Kidney (tissue), 14 donors: ENCODE measurements around the gene CEP76. TPM values are rescaled to one million over a fixed set of nuclear protein-coding genes. Genes with fewer than 3 reads are reported as not detected.

Source experiments
- DNase-seq, 5 donors: peaks; one replicate each; pipeline ENCODE4 v3.0.0-alpha.2; 2013 to 2020
- FAIRE-seq: peaks from 2 replicates; lab custom pipeline; 2012; peaks lifted over from hg19 to GRCh38; lab: Jason Lieb, UNC
- H3K27ac ChIP-seq, 2 donors: one replicate each; pipeline ENCODE4 v1.7.0; 2013; ENCODE audit warnings: low read depth in 2 of 2, low read length in 2 of 2, inconsistent platforms in 1 of 2
- H3K27me3 ChIP-seq: one replicate; pipeline ENCODE4 v1.7.1; 2013; ENCODE audit warnings: low read length, inconsistent platforms; ENCODE audit not compliant: control insufficient read depth, insufficient read depth
- H3K36me3 ChIP-seq, 3 donors: one replicate each; pipeline versions ENCODE4 v1.7.0 to v1.7.1; 2013; ENCODE audit warnings: low read length in 3 of 3, control low read depth in 1 of 3, inconsistent platforms in 1 of 3; ENCODE audit not compliant: insufficient read depth in 3 of 3, control insufficient read depth in 2 of 3
- H3K4me1 ChIP-seq, 3 donors: one replicate each; pipeline versions ENCODE4 v1.7.0 to v1.7.1; 2013; ENCODE audit warnings: low read length in 3 of 3, inconsistent platforms in 1 of 3, low read depth in 1 of 3; ENCODE audit not compliant: control insufficient read depth in 2 of 3, insufficient read depth in 2 of 3
- H3K4me3 ChIP-seq, 3 donors: one replicate each; pipeline versions ENCODE4 v1.7.0 to v1.8.1; 2013; ENCODE audit warnings: low read length in 3 of 3, control low read depth in 1 of 3, inconsistent platforms in 1 of 3
- H3K9ac ChIP-seq, 3 donors: one replicate each; pipeline versions ENCODE4 v1.7.0 to v1.7.1; 2013; ENCODE audit warnings: low read length in 3 of 3, control low read depth in 1 of 3, inconsistent platforms in 1 of 3
- H3K9me3 ChIP-seq, 3 donors: one replicate each; pipeline versions ENCODE4 v1.7.0 to v1.7.1; 2013; ENCODE audit warnings: low read length in 3 of 3, control low read depth in 1 of 3, inconsistent platforms in 1 of 3; ENCODE audit not compliant: control insufficient read depth in 2 of 3, insufficient read depth in 1 of 3
- intact Hi-C: fragments of 100-400 bp; cut with DNase I; formaldehyde crosslinking; loops from one replicate; pipeline ENCODE4 v1.11.1; 2022
- polyA plus RNA-seq: library from polyadenylated mRNA; stranded (reverse); fragments of 350-450 nt; fragmentation: Illumina TruSeq; extraction: RNeasy Lipid Tissue Mini Kit (QIAGEN cat#74804); gene quantifications from one replicate; pipeline ENCODE4 v1.2.3, GENCODE V29; 2014; ENCODE audit warnings: low read depth, low replicate concordance; ENCODE audit not compliant: insufficient read depth
- total RNA-seq: library from RNA; stranded (reverse); fragmentation: NEBNext Ultra II Directional; extraction: Animal tissue kit (Norgen Biotek cat#: 25700); gene quantifications from one replicate; pipeline ENCODE4 v1.2.1, GENCODE V29; 2021
- TF ChIP-seq, protein P1 (sequence below): IDR thresholded peaks from 3 replicates; pipeline ENCODE4 v1.5.1; 2012; ENCODE audit warnings: mild to moderate bottlenecking, moderate library complexity, borderline replicate concordance; ENCODE audit not compliant: insufficient read depth; ENCODE audit errors: extremely low read depth
- donor health status: control.
- donor health status: control.
- donor health status: control.
- donor health status: control.
- donor health status: control.
- donor health status: DM: yes; HTN: yes; CAD: no.
- donor health status: Normal renal cell carcinoma (clear cell type).

CEP76 gene
- total and polyA plus RNA-seq, 2 donors from 2014 or later, result 2.0 to 5.3 TPM

DNA sequence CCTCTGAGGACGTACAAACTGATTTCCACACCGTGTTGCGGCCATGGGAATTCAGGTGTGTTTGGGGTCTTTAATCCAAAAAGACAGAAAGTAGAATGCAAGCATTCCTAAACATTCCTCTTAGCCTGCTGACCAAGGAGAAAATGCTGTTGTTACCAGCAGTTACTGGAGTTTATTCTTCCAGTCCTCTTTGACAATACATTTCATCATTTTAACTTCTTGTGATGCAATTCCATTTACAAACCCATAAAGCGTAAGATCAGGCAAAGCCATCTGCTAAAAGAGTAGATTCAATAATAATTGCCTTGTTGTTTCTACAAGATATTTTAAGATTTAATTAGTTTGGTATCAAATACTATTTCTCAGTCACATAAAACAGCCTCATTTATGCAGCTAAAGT is 77.3 kb downstream of the CEP76 start:
- Histone ChIP-seq H3K27me3 (no peaks in the 10 kb centered on the region), H3K4me1 (no peaks in the 10 kb centered on the region), H3K27ac (peak overlapping the region in 1 of 2 donors; percentile 49), H3K9me3 (no peaks in the 10 kb centered on the region), H3K36me3 (no peaks in the 10 kb centered on the region), H3K9ac (no peak overlapping the region), H3K4me3 (no peak overlapping the region)
- intact Hi-C loops, result no loop called here
- FAIRE-seq (no peak), DNase-seq (no peak)
- TF ChIP-seq, protein P1, sequence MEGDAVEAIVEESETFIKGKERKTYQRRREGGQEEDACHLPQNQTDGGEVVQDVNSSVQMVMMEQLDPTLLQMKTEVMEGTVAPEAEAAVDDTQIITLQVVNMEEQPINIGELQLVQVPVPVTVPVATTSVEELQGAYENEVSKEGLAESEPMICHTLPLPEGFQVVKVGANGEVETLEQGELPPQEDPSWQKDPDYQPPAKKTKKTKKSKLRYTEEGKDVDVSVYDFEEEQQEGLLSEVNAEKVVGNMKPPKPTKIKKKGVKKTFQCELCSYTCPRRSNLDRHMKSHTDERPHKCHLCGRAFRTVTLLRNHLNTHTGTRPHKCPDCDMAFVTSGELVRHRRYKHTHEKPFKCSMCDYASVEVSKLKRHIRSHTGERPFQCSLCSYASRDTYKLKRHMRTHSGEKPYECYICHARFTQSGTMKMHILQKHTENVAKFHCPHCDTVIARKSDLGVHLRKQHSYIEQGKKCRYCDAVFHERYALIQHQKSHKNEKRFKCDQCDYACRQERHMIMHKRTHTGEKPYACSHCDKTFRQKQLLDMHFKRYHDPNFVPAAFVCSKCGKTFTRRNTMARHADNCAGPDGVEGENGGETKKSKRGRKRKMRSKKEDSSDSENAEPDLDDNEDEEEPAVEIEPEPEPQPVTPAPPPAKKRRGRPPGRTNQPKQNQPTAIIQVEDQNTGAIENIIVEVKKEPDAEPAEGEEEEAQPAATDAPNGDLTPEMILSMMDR, result no peak

Other genes with a start within 250 kb of the CEP76 start
- gene SPIRE1, start 44.6 kb downstream of the CEP76 start, total RNA-seq, result 35.1 TPM
- gene SPIRE1, start 44.6 kb downstream of the CEP76 start, polyA plus RNA-seq, result 12.3 TPM
- gene PSMG2, start 319 bp upstream of the CEP76 start, total RNA-seq, result 66.2 TPM
- 108 TPM for gene PSMG2, start 319 bp upstream of the CEP76 start, polyA plus RNA-seq
- 45.8 TPM for gene PTPN2, start 181.5 kb upstream of the CEP76 start, total RNA-seq
- gene PTPN2, start 181.5 kb upstream of the CEP76 start, polyA plus RNA-seq, result 23.4 TPM
- 43.3 TPM for gene SEH1L, start 245.3 kb upstream of the CEP76 start, total RNA-seq
- gene SEH1L, start 245.3 kb upstream of the CEP76 start, polyA plus RNA-seq, result 15.8 TPM